ENCODE data around the gene IGFBP3. TPM values are rescaled to one million over a fixed set of nuclear protein-coding genes. Genes with fewer than 3 reads are reported as not detected.

The IGFBP3 gene
- total RNA-seq, 1 donor from 2014 or later = 1,283 TPM

DNA sequence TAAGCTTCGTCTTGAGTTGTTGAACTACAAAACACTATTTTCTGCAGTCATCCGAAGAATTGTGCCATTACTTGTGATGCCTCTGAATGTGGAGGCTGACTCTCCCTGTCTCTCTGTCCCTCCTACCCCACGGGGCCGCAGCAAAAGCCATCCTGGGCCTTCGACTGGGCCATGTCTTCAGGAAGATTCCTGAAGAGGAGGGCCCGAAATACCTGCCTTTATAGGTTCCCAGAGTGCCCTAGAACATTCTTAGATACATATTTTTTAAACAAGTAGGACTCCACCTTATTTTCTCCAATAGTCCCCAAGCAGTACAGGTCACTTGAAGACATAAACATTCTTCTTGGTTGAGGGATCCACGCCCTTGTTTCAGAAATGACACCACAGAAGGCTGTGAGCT, 8.1 kb downstream of the IGFBP3 start:
- H2AFZ ChIP-seq (ENCODE audit: low read depth, low read length) = no peak overlapping the region
- Mint-ChIP-seq H3K9me3 (ENCODE audit: unreplicated experiment) (no peaks in the 10 kb centered on the region), H3K27me3 (ENCODE audit: low read depth, unreplicated experiment) (no peaks in the 10 kb centered on the region), H3K4me1 (ENCODE audit: low read depth, unreplicated experiment) (peaks cover 13% of the 10 kb centered on the region), H3K27ac (ENCODE audit: unreplicated experiment) (no peak overlapping the region), H3K4me3 (ENCODE audit: unreplicated experiment) (no peak overlapping the region), H3K36me3 (ENCODE audit: low read depth, unreplicated experiment) (peaks cover 31% of the 10 kb centered on the region)
- DNase-seq (ENCODE audit: low read depth) (no peak), FAIRE-seq (no peak)
- no peaks in the 10 kb centered on the region for H4K20me1 ChIP-seq (ENCODE audit: insufficient read depth, low read length)
- no peaks in the 10 kb centered on the region for H3K79me2 ChIP-seq (ENCODE audit: insufficient read depth, low read length)
- H3K4me3 ChIP-seq (ENCODE audit: insufficient read depth, low read depth, low read length) = no peak overlapping the region
- H3K9ac ChIP-seq (ENCODE audit: low read length) = no peak overlapping the region
- no peaks in the 10 kb centered on the region for H3K27me3 ChIP-seq (ENCODE audit: insufficient read depth, low read length)
- peaks cover 8% of the 10 kb centered on the region for H3K36me3 ChIP-seq (ENCODE audit: insufficient read depth, low read length)
- no peak overlapping the region for H3K4me2 ChIP-seq (ENCODE audit: low read length)
- no peak overlapping the region for H3K27ac ChIP-seq (ENCODE audit: low read depth, low read length)
- TF ChIP-seq, protein P1, sequence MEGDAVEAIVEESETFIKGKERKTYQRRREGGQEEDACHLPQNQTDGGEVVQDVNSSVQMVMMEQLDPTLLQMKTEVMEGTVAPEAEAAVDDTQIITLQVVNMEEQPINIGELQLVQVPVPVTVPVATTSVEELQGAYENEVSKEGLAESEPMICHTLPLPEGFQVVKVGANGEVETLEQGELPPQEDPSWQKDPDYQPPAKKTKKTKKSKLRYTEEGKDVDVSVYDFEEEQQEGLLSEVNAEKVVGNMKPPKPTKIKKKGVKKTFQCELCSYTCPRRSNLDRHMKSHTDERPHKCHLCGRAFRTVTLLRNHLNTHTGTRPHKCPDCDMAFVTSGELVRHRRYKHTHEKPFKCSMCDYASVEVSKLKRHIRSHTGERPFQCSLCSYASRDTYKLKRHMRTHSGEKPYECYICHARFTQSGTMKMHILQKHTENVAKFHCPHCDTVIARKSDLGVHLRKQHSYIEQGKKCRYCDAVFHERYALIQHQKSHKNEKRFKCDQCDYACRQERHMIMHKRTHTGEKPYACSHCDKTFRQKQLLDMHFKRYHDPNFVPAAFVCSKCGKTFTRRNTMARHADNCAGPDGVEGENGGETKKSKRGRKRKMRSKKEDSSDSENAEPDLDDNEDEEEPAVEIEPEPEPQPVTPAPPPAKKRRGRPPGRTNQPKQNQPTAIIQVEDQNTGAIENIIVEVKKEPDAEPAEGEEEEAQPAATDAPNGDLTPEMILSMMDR (IDR thresholded peaks at IDR 0.05; ENCODE audit: insufficient read depth, low read depth, low read length) = no peak
- TF ChIP-seq EZH2 (IDR thresholded peaks at IDR 0.05; ENCODE audit: insufficient read depth, low read length) = no peak
- H3K4me1 ChIP-seq (ENCODE audit: insufficient read depth, low read length) = peaks cover 3% of the 10 kb centered on the region
- H3K9me3 ChIP-seq (ENCODE audit: insufficient read depth, low read depth, low read length) = no peaks in the 10 kb centered on the region

- Mint-ChIP-seq H3K4me3 (ENCODE audit: unreplicated experiment) (no peak overlapping the region), H3K36me3 (ENCODE audit: low read depth, unreplicated experiment) (peaks cover 20% of the 10 kb centered on the region), H3K4me1 (ENCODE audit: low read depth, unreplicated experiment) (peaks cover 9% of the 10 kb centered on the region), H3K9me3 (ENCODE audit: unreplicated experiment) (peaks cover under 1% of the 10 kb centered on the region), H3K27ac (ENCODE audit: unreplicated experiment) (no peak overlapping the region), H3K27me3 (ENCODE audit: low read depth, unreplicated experiment) (peaks cover under 1% of the 10 kb centered on the region)
- Histone ChIP-seq H3K79me2 (ENCODE audit: insufficient read depth, low read length) (no peaks in the 10 kb centered on the region), H2AFZ (ENCODE audit: low read depth, low read length) (no peak overlapping the region), H3K4me2 (ENCODE audit: low read length) (no peak overlapping the region), H3K9ac (ENCODE audit: low read length) (no peak overlapping the region), H3K4me3 (ENCODE audit: insufficient read depth, low read depth, low read length) (no peak overlapping the region), H3K9me3 (ENCODE audit: insufficient read depth, low read depth, low read length) (no peaks in the 10 kb centered on the region), H3K4me1 (ENCODE audit: insufficient read depth, low read length) (no peaks in the 10 kb centered on the region), H4K20me1 (ENCODE audit: insufficient read depth, low read length) (no peaks in the 10 kb centered on the region), H3K36me3 (ENCODE audit: insufficient read depth, low read length) (peaks cover 5% of the 10 kb centered on the region), H3K27me3 (ENCODE audit: insufficient read depth, low read length) (no peaks in the 10 kb centered on the region), H3K27ac (ENCODE audit: low read depth, low read length) (no peak overlapping the region)
- no peak for TF ChIP-seq EZH2 (IDR thresholded peaks at IDR 0.05; ENCODE audit: insufficient read depth, low read length)
- TF ChIP-seq, protein P1 (IDR thresholded peaks at IDR 0.05; ENCODE audit: insufficient read depth, low read depth, low read length) = no peak
- DNase-seq (ENCODE audit: low read depth) (no peak), FAIRE-seq (no peak)
Observed at GRCh38 chr7:45911311-45911710, 9.8 kb downstream of the IGFBP3 start.

DNA sequence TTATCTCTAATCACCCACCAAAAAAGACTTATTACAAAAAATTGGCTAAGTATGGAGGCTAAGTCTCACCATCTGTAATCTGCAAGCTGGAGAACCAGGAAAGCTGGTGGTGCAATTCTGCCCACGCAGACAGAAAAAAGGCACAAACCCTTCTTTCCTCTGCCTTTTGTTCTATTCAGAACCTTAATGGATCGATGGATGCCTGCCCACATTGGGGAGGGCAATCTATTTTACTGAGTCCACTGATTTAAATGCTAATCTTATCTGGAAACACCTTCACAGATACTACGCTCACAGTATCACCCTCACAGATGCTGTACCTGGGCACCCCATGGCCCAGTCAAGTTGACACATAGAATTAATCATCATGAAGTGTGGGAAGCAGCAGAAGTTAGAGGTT, 10.2 kb downstream of the IGFBP3 start:
- H4K20me1 ChIP-seq (ENCODE audit: insufficient read depth, low read length) = no peaks in the 10 kb centered on the region
- FAIRE-seq = no peak

More for the DNA sequence above, 10.2 kb downstream of the IGFBP3 start:
- TF ChIP-seq EZH2 (IDR thresholded peaks at IDR 0.05; ENCODE audit: insufficient read depth, low read length) = no peak
- TF ChIP-seq, protein P1 (IDR thresholded peaks at IDR 0.05; ENCODE audit: insufficient read depth, low read depth, low read length) = no peak
- Mint-ChIP-seq H3K36me3 (ENCODE audit: low read depth, unreplicated experiment) (peaks cover 17% of the 10 kb centered on the region), H3K27me3 (ENCODE audit: low read depth, unreplicated experiment) (peaks cover 2% of the 10 kb centered on the region), H3K4me3 (ENCODE audit: unreplicated experiment) (no peak overlapping the region), H3K9me3 (ENCODE audit: unreplicated experiment) (peaks cover 3% of the 10 kb centered on the region), H3K27ac (ENCODE audit: unreplicated experiment) (peak overlapping the region; percentile 56), H3K4me1 (ENCODE audit: low read depth, unreplicated experiment) (peaks cover 4% of the 10 kb centered on the region)
- no peaks in the 10 kb centered on the region for H3K27me3 ChIP-seq (ENCODE audit: insufficient read depth, low read length)
- no peak overlapping the region for H3K9ac ChIP-seq (ENCODE audit: low read length)
- H3K4me1 ChIP-seq (ENCODE audit: insufficient read depth, low read length) = no peaks in the 10 kb centered on the region
- H3K9me3 ChIP-seq (ENCODE audit: insufficient read depth, low read depth, low read length) = no peaks in the 10 kb centered on the region
- H3K4me3 ChIP-seq (ENCODE audit: insufficient read depth, low read depth, low read length) = no peak overlapping the region
- H3K27ac ChIP-seq (ENCODE audit: low read depth, low read length) = no peak overlapping the region
- H3K79me2 ChIP-seq (ENCODE audit: insufficient read depth, low read length) = no peaks in the 10 kb centered on the region
- DNase-seq (ENCODE audit: low read depth) = no peak
- peaks cover under 1% of the 10 kb centered on the region for H3K36me3 ChIP-seq (ENCODE audit: insufficient read depth, low read length)
- H2AFZ ChIP-seq (ENCODE audit: low read depth, low read length) = no peak overlapping the region
- H3K4me2 ChIP-seq (ENCODE audit: low read length) = no peak overlapping the region
